ENCODE measurements around the gene SLC1A1.

SLC1A1 gene

DNA sequence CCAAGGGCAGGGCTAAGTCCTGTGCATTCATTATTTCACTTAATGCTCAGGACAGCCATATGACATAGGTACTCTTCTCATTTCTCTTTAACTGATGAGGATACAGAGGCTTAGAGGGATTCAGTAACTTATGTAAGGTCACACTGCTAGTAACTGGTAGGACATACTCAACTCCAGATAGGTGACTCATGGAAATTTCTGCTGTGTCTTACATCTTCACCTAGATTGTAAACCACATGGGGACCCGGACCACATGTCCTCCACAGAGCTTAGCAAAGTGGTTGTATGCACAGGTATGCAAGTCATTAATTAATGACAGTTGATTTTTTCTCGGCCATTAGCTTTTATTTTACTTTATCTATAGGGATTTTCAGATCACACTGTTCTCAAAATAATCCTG is 29.3 kb downstream of the SLC1A1 start:
- no peak for TF ChIP-seq CEBPB (IDR thresholded peaks at IDR 0.05)
- TF ChIP-seq, protein P1, sequence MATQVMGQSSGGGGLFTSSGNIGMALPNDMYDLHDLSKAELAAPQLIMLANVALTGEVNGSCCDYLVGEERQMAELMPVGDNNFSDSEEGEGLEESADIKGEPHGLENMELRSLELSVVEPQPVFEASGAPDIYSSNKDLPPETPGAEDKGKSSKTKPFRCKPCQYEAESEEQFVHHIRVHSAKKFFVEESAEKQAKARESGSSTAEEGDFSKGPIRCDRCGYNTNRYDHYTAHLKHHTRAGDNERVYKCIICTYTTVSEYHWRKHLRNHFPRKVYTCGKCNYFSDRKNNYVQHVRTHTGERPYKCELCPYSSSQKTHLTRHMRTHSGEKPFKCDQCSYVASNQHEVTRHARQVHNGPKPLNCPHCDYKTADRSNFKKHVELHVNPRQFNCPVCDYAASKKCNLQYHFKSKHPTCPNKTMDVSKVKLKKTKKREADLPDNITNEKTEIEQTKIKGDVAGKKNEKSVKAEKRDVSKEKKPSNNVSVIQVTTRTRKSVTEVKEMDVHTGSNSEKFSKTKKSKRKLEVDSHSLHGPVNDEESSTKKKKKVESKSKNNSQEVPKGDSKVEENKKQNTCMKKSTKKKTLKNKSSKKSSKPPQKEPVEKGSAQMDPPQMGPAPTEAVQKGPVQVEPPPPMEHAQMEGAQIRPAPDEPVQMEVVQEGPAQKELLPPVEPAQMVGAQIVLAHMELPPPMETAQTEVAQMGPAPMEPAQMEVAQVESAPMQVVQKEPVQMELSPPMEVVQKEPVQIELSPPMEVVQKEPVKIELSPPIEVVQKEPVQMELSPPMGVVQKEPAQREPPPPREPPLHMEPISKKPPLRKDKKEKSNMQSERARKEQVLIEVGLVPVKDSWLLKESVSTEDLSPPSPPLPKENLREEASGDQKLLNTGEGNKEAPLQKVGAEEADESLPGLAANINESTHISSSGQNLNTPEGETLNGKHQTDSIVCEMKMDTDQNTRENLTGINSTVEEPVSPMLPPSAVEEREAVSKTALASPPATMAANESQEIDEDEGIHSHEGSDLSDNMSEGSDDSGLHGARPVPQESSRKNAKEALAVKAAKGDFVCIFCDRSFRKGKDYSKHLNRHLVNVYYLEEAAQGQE (IDR thresholded peaks at IDR 0.05; ENCODE audit: low read depth), result no peak

DNA sequence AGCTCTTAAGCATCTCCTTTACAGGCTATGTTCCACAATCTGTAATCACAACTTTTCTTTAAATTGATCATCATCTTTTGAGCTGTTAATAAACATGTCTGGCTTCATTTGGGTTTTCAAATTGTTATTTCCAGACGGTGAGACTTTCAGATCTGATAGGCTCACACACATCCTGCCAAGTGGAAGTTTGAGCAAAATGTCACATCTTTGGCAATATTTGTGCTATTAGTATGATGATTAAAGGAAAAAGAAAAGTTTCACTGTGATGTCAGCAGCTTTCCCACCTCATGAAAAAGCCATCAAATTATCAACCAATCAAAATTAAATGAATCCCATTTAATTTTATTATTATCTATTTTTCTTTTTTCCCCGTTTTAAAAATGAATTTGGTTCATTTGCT is 29.8 kb downstream of the SLC1A1 start:
- TF ChIP-seq TEAD4 (IDR thresholded peaks at IDR 0.05), result no peak
- TF ChIP-seq FOXM1 (IDR thresholded peaks at IDR 0.05; ENCODE audit: borderline replicate concordance, low read depth), result no peak
- no peak for TF ChIP-seq YY1 (IDR thresholded peaks at IDR 0.05; ENCODE audit: low read depth)
- no peak for TF ChIP-seq EP300 (IDR thresholded peaks at IDR 0.05; ENCODE audit: borderline replicate concordance)
- no peak for TF ChIP-seq NFIC (IDR thresholded peaks at IDR 0.05)
- no peak for TF ChIP-seq CEBPB (IDR thresholded peaks at IDR 0.05)
- TF ChIP-seq EGR1 (IDR thresholded peaks at IDR 0.05), result no peak
- TF ChIP-seq, protein P1 (IDR thresholded peaks at IDR 0.05; ENCODE audit: low read depth), result no peak
- no peak for TF ChIP-seq CREB1 (IDR thresholded peaks at IDR 0.05; ENCODE audit: low read depth)
- TF ChIP-seq, protein P2, sequence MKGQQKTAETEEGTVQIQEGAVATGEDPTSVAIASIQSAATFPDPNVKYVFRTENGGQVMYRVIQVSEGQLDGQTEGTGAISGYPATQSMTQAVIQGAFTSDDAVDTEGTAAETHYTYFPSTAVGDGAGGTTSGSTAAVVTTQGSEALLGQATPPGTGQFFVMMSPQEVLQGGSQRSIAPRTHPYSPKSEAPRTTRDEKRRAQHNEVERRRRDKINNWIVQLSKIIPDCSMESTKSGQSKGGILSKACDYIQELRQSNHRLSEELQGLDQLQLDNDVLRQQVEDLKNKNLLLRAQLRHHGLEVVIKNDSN (IDR thresholded peaks at IDR 0.05), result no peak
- TF ChIP-seq TCF12 (IDR thresholded peaks at IDR 0.05; ENCODE audit: low read depth), result no peak
- no peak for TF ChIP-seq TAF1 (IDR thresholded peaks at IDR 0.05; ENCODE audit: low read depth)
- TF ChIP-seq RAD21 (IDR thresholded peaks at IDR 0.05; ENCODE audit: low read depth), result no peak
- no peak for TF ChIP-seq ZBTB7A (IDR thresholded peaks at IDR 0.05; ENCODE audit: low read depth)
- TF ChIP-seq, protein P3, sequence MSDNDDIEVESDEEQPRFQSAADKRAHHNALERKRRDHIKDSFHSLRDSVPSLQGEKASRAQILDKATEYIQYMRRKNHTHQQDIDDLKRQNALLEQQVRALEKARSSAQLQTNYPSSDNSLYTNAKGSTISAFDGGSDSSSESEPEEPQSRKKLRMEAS (IDR thresholded peaks at IDR 0.05), result no peak

DNA sequence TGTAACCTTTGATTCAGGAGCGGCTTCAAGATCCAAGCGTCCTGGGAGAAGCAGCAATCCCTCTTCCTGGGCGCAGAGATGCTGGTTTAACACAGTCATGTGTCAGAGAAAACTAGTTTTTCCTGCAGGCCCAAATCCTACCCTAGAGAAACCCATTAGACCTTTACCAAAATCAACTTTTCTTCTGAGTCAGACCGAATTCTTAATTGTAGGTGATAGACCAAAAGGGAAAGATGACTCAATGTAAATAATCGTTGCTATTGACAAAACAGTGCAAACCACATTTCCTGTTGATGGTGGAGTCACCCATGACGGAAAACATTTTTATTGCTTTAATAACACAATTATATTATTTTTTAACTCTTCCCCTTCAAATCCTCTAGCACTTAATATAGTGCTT is 40.1 kb downstream of the SLC1A1 start:
- TF ChIP-seq EP300 (IDR thresholded peaks at IDR 0.05; ENCODE audit: borderline replicate concordance), result no peak
- TF ChIP-seq TAF1 (IDR thresholded peaks at IDR 0.05; ENCODE audit: low read depth), result no peak
- TF ChIP-seq ZBTB7A (IDR thresholded peaks at IDR 0.05; ENCODE audit: low read depth), result no peak
- no peak for TF ChIP-seq RAD21 (IDR thresholded peaks at IDR 0.05; ENCODE audit: low read depth)
- TF ChIP-seq TCF12 (IDR thresholded peaks at IDR 0.05; ENCODE audit: low read depth), result no peak
- TF ChIP-seq YY1 (IDR thresholded peaks at IDR 0.05; ENCODE audit: low read depth), result no peak
- TF ChIP-seq, protein P3 (IDR thresholded peaks at IDR 0.05), result no peak

DNA sequence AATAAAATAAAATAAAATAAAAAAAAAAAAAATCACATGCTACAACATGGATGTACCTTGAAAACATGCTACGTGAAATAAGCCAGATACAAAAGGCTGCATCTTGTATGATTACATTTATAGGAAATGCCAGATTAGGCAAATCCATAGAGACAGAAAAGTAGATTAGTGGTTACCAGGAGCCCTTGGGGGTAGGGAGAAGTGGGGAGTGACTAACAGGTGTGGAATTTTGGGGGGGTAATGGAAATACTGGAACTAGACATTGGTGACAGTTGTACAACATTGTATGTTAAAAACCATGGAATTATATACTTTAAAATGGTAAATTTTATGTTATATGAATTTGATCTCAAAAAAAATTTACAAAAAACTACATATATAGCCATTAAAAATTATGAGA is 47.3 kb downstream of the SLC1A1 start:
- TF ChIP-seq, protein P2 (IDR thresholded peaks at IDR 0.05), result no peak
- TF ChIP-seq, protein P1 (IDR thresholded peaks at IDR 0.05; ENCODE audit: low read depth), result no peak
- TF ChIP-seq, protein P3 (IDR thresholded peaks at IDR 0.05), result no peak

DNA sequence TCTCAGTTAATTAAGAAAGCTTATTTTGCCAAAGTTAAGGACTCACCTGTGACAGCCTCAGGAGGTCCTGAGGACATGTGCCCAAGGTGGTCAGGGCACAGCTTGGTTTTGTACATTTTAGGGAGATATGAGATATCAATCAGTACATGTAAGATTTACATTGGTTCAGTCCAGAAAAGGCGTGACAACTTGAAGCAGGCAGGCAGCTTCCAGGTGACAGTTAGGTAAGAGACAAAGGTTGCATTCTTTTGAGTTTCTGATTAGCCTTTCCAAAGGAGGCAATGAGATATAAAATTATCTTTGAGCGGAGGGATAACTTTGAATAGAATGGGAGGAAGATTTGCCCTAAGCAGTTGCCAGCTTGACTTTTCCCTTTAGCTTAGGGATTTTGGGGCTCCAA is 47.8 kb downstream of the SLC1A1 start:
- TF ChIP-seq CEBPB (IDR thresholded peaks at IDR 0.05) (no peak), NFIC (IDR thresholded peaks at IDR 0.05) (no peak), TCF12 (IDR thresholded peaks at IDR 0.05; ENCODE audit: low read depth) (no peak), YY1 (IDR thresholded peaks at IDR 0.05; ENCODE audit: low read depth) (no peak), ZBTB7A (IDR thresholded peaks at IDR 0.05; ENCODE audit: low read depth) (no peak), RAD21 (IDR thresholded peaks at IDR 0.05; ENCODE audit: low read depth) (no peak), TEAD4 (IDR thresholded peaks at IDR 0.05) (no peak), EP300 (IDR thresholded peaks at IDR 0.05; ENCODE audit: borderline replicate concordance) (no peak), TAF1 (IDR thresholded peaks at IDR 0.05; ENCODE audit: low read depth) (no peak), EGR1 (IDR thresholded peaks at IDR 0.05) (no peak), FOXM1 (IDR thresholded peaks at IDR 0.05; ENCODE audit: borderline replicate concordance, low read depth) (no peak), CREB1 (IDR thresholded peaks at IDR 0.05; ENCODE audit: low read depth) (no peak)
- TF ChIP-seq, protein P2 (IDR thresholded peaks at IDR 0.05), result no peak
- TF ChIP-seq, protein P1 (IDR thresholded peaks at IDR 0.05; ENCODE audit: low read depth), result no peak
- TF ChIP-seq, protein P3 (IDR thresholded peaks at IDR 0.05), result no peak

All from Ishikawa (cell line).